Measurements from ENCODE around the gene PSMD10. TPM values are rescaled to one million over a fixed set of nuclear protein-coding genes. Genes with fewer than 3 reads are reported as not detected.

PSMD10 gene
- total and polyA plus RNA-seq, 2 of the 8 experiments (the other 6 are each of a cell fraction or from before 2014, with no cell fraction given) = 49.9 to 79.9 TPM

DNA sequence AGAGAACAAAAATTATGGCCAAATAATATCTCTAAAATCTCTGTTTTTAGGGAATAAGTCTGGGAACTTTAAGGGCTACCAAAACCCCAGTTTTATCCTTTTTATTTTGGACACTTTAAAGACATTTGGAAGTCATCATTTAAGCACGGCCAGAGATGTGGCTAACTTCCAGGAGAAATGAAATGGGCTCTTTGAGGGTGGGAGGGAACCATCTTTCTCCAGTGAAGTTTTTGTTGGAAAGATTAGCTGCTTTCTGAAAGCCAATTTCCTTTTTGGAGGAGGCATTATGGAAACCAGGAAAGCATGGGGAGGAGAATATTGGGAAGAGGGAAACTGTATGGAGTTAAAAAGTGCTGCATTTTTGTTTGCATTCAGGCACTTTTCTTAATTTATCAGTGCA, 41.7 kb downstream of the PSMD10 start:
- Histone ChIP-seq H3K4ac (replicated peaks; ENCODE audit: insufficient read length, low read depth, low read length) (no peak overlapping the region), H4K91ac (replicated peaks; ENCODE audit: insufficient read length, low read length) (no peak overlapping the region), H3K79me2 (ENCODE audit: control insufficient read depth in 1 of 2, insufficient read depth in 2 of 2, low read length in 2 of 2) (no peaks in the 10 kb centered on the region), H3K27ac (ENCODE audit: low read depth, low read length) (no peak overlapping the region), H2BK20ac (ENCODE audit: low read length) (no peak overlapping the region), H3K23me2 (ENCODE audit: low read depth, low read length) (no peaks in the 10 kb centered on the region), H3K56ac (replicated peaks; ENCODE audit: insufficient read length, low read depth, low read length) (no peak overlapping the region), H3K18ac (ENCODE audit: extremely low read depth, low read length) (no peak overlapping the region), H3K4me2 (ENCODE audit: insufficient read depth in 1 of 2, low read depth in 2 of 2, low read length in 2 of 2) (no peak overlapping the region), H4K5ac (ENCODE audit: insufficient read length, low read depth, low read length) (no peak overlapping the region), H2BK12ac (ENCODE audit: low read depth, low read length) (no peak overlapping the region), H2AK5ac (ENCODE audit: low read depth, low read length) (no peak overlapping the region), H3K4me1 (replicated peaks in 1 of 4; ENCODE audit: control insufficient read depth in 3 of 4, insufficient read depth in 4 of 4, low read length in 3 of 4) (no peaks in the 10 kb centered on the region), H3K27me3 (replicated peaks in 1 of 4; ENCODE audit: control insufficient read depth in 3 of 4, extremely low read depth in 1 of 4, insufficient read depth in 3 of 4, low read length in 3 of 4) (no peaks in the 10 kb centered on the region), H3K36me3 (ENCODE audit: control insufficient read depth in 2 of 4, insufficient read depth in 4 of 4, low read length in 3 of 4) (no peaks in the 10 kb centered on the region), H3K14ac (ENCODE audit: insufficient read length) (no peak overlapping the region), H4K20me1 (replicated peaks in 1 of 2; ENCODE audit: control insufficient read depth in 1 of 2, insufficient read depth in 2 of 2, low read length in 2 of 2) (no peaks in the 10 kb centered on the region), H2BK120ac (replicated peaks; ENCODE audit: low read depth, low read length) (no peak overlapping the region), H3K4me3 (ENCODE audit: extremely low read depth in 1 of 4, insufficient read depth in 2 of 4, low read depth in 3 of 4, low read length in 4 of 4) (no peak overlapping the region), H2BK15ac (ENCODE audit: low read length) (no peak overlapping the region), H2BK5ac (ENCODE audit: low read depth, low read length) (no peak overlapping the region), H3K23ac (ENCODE audit: insufficient read length) (no peak overlapping the region), H3K9me3 (ENCODE audit: insufficient read depth in 2 of 2, low read depth in 1 of 2, low read length in 1 of 2) (no peaks in the 10 kb centered on the region), H2AFZ (ENCODE audit: low read length) (no peak overlapping the region), H4K8ac (ENCODE audit: extremely low read depth, insufficient read depth, low read length) (no peak overlapping the region), H3K79me1 (ENCODE audit: low read depth, low read length) (no peaks in the 10 kb centered on the region), H3K9ac (replicated peaks in 1 of 4; ENCODE audit: extremely low read depth in 1 of 4, low read depth in 3 of 4, low read length in 3 of 4) (no peak overlapping the region)
- 82% methylated on average over 1 of the region's 1 CpG; no CpG with 5 or more reads in 1 of the 2 experiments for WGBS, 2 experiments (ENCODE audit: extremely low coverage in 1 of 2, insufficient coverage in 1 of 2, insufficient read length in 1 of 2, insufficient replicate concordance in 2 of 2, low coverage in 1 of 2, low lambda C conversion rate in 2 of 2, missing lambda C conversion rate in 1 of 2)
- POLR2A ChIA-PET (ENCODE audit: partially characterized antibody) = no interaction called here
- CTCF ChIA-PET (ENCODE audit: partially characterized antibody) = no interaction called here
- no peak for DNase-seq (ENCODE audit: low read depth in 1 of 2, low spot score in 2 of 2)
- no peak for FAIRE-seq
- TF ChIP-seq POU5F1 (IDR thresholded peaks at IDR 0.05; ENCODE audit: low read depth, low read length) (no peak), SIX5 (IDR thresholded peaks at IDR 0.05; ENCODE audit: low read depth, low read length) (no peak), BRCA1 (IDR thresholded peaks at IDR 0.05; ENCODE audit: low read depth, low read length) (no peak)
